Measurements from ENCODE around the gene GRIK5. TPM values are rescaled to one million over a fixed set of nuclear protein-coding genes. Genes with fewer than 3 reads are reported as not detected.

Gene GRIK5
- total and polyA plus RNA-seq, 2 donors (not counting 3 experiments of a cell fraction or from before 2014, with no cell fraction given): 0.80 to 2.2 TPM

DNA sequence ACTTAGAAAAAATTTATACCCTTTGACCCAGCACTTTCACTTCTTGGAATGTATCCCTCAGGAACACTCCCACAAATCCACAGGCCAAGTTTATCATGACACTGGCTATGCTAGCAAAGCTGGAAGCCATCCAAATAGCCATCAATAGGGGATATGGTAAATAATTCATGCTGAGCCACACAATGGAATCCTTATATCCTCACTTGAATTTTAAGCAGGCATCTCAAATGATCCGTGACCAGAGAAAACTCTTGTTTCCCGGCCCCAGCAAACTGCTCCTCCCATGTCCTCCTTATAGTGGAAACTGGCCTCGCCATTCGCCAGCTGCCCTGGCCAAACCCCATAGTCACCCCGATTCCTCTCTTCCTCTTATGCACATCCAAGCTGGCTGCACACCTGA, 37.6 kb downstream of the GRIK5 start:
- intact Hi-C loops (cut with micrococcal nuclease): no loop called here
- DNase-seq (ENCODE audit: low read depth, low spot score) (no peak), FAIRE-seq (no peak)
- dilution Hi-C loops (cut with MboI; ENCODE audit: extremely low pct_ligation_motif_present, low sequenced_read_pairs): no loop called here
- H3K4me2 ChIP-seq (ENCODE audit: insufficient read depth, low read length): no peak overlapping the region
- H2AFZ ChIP-seq (ENCODE audit: low read depth, low read length): no peak overlapping the region
- H4K20me1 ChIP-seq (replicated peaks; ENCODE audit: control insufficient read depth, extremely low read depth, insufficient read depth, low read length): no peaks in the 10 kb centered on the region
- TF ChIP-seq POLR2AphosphoS5 (IDR thresholded peaks at IDR 0.05; ENCODE audit: insufficient read depth, low read depth, low read length) (no peak), FOS (IDR thresholded peaks at IDR 0.05; ENCODE audit: borderline replicate concordance, insufficient read depth, low read length) (no peak), EZH2 (IDR thresholded peaks at IDR 0.05; ENCODE audit: borderline replicate concordance, low read depth, low read length, severe bottlenecking) (no peak), MYC (IDR thresholded peaks at IDR 0.05; ENCODE audit: low read depth, low read length) (no peak), POLR2A (IDR thresholded peaks at IDR 0.05; ENCODE audit: low read depth, low read length) (no peak), JUN (IDR thresholded peaks at IDR 0.05; ENCODE audit: borderline replicate concordance, insufficient read depth, insufficient read length, low read depth) (no peak), GATA2 (IDR thresholded peaks at IDR 0.05; ENCODE audit: insufficient read depth, insufficient read length, low read depth, low read length) (no peak)
- TF ChIP-seq, protein P1, sequence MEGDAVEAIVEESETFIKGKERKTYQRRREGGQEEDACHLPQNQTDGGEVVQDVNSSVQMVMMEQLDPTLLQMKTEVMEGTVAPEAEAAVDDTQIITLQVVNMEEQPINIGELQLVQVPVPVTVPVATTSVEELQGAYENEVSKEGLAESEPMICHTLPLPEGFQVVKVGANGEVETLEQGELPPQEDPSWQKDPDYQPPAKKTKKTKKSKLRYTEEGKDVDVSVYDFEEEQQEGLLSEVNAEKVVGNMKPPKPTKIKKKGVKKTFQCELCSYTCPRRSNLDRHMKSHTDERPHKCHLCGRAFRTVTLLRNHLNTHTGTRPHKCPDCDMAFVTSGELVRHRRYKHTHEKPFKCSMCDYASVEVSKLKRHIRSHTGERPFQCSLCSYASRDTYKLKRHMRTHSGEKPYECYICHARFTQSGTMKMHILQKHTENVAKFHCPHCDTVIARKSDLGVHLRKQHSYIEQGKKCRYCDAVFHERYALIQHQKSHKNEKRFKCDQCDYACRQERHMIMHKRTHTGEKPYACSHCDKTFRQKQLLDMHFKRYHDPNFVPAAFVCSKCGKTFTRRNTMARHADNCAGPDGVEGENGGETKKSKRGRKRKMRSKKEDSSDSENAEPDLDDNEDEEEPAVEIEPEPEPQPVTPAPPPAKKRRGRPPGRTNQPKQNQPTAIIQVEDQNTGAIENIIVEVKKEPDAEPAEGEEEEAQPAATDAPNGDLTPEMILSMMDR (IDR thresholded peaks at IDR 0.05; ENCODE audit: extremely low read depth in 1 of 2, insufficient read depth in 1 of 2, low read depth in 1 of 2, low read length in 2 of 2): no peak
- TF ChIP-seq, protein P2, sequence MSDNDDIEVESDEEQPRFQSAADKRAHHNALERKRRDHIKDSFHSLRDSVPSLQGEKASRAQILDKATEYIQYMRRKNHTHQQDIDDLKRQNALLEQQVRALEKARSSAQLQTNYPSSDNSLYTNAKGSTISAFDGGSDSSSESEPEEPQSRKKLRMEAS (IDR thresholded peaks at IDR 0.05; ENCODE audit: insufficient read depth, insufficient read length): no peak
- H3K36me3 ChIP-seq (ENCODE audit: control insufficient read depth in 2 of 2, extremely low read depth in 1 of 2, insufficient read depth in 2 of 2, low read length in 2 of 2): no peaks in the 10 kb centered on the region
- no TSS peak for BruUV-seq (replicated peaks)
- H3K9ac ChIP-seq (replicated peaks; ENCODE audit: extremely low read depth, insufficient read depth, low read length): no peak overlapping the region
- POLR2A ChIA-PET: no interaction called here
- no peak overlapping the region for H3K27ac ChIP-seq (ENCODE audit: insufficient read depth, low read depth, low read length)
- CTCF ChIA-PET: no interaction called here
- no peaks in the 10 kb centered on the region for H3K4me1 ChIP-seq (ENCODE audit: control insufficient read depth, extremely low read depth, insufficient read depth, low read length)
- no peaks in the 10 kb centered on the region for H3K9me3 ChIP-seq (replicated peaks; ENCODE audit: control insufficient read depth, insufficient read depth, low read length)
- no peak overlapping the region for H3K4me3 ChIP-seq (replicated peaks in 1 of 3; ENCODE audit: insufficient read depth in 1 of 3, low read depth in 1 of 3, low read length in 3 of 3)
- H3K27me3 ChIP-seq (ENCODE audit: control insufficient read depth in 2 of 2, insufficient read depth in 2 of 2, low read length in 2 of 2): peaks cover 0 to 4% of the 10 kb centered on the region in 2 experiments
- H3K9me1 ChIP-seq (replicated peaks; ENCODE audit: control insufficient read depth, extremely low read depth, insufficient read depth, low read length): no peaks in the 10 kb centered on the region
- no peaks in the 10 kb centered on the region for H3K79me2 ChIP-seq (ENCODE audit: control insufficient read depth, insufficient read depth, low read length)

All from endothelial cell of umbilical vein (primary cell).